Stimulated activated CD8-positive, alpha-beta memory T cell treated with anti-CD3 and anti-CD28 coated beads, Interleukin-7, amount 100 ng/mL, for 24 hours (primary cell): ENCODE data around the gene TSPAN1.

Experiments used
- DNase-seq: peaks from one replicate; pipeline ENCODE4 v3.0.0-alpha.2; 2020; ENCODE audit warnings: low read depth

TSPAN1 gene

GRCh38 chr1:46187106-46187869, 12.4 kb downstream of the TSPAN1 start:
- DNase-seq = no peak

GRCh38 chr1:46188295-46189030, 13.6 kb downstream of the TSPAN1 start:
- DNase-seq = no peak

- DNase-seq = no peak
These were observed 15.7 kb downstream of the TSPAN1 start for GRCh38 chr1:46190539-46190938.

- no peak for DNase-seq
These were observed 16.3 kb downstream of the TSPAN1 start for GRCh38 chr1:46191033-46191701.

DNA sequence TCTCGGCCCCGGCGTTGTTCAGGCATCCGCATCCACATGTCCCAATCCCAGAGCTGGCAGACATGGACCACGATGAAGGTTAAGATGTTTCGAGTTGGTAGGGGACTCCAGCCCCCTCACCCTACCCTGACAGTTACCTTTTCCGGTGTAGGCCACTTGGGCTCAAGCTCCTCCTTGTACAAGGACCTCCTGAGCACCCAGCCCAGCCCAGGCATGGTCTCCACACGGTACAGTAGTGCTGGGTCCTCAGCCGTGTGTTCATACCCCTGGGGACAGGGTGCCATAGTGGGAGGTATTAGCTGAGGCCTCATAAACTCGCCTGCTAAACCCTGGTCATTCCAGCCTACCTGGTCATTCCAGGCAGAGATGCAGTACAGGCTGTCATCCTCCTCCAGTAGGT, 17.3 kb downstream of the TSPAN1 start:
- no peak for DNase-seq

GRCh38 chr1:46193285-46193684, 18.4 kb downstream of the TSPAN1 start:
- DNase-seq = no peak

- DNase-seq = no peak
These were observed 19.2 kb downstream of the TSPAN1 start for GRCh38 chr1:46193984-46194570.

DNA sequence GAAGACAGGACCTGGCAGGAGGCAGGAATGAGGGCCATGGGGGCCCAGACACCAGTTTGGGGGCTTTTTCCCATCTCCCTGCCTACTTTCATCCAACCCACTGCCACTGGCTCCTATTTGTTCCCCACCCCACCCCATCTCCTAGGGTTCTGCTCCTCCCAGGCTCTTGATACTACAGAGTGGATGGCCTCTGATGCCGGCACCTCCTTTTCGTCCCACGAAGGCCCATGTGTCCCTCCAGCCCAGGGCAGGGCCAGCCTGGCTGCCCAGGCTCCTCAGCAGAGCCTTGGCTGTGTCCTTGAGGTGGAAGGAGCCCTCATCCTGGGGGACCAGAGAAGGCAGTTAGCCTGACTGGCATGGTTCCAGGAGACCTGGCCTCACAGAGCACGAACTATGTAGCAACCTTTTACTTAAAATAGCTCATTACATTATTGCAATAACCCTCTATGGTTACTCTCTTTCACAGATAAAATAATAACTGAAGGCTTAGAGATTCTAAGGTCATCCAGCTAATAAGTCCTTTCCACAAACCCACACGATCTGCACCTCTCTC, 19.8 kb downstream of the TSPAN1 start:
- DNase-seq = no peak

- DNase-seq = no peak
These were observed 21.7 kb downstream of the TSPAN1 start for GRCh38 chr1:46196609-46197008.

DNA sequence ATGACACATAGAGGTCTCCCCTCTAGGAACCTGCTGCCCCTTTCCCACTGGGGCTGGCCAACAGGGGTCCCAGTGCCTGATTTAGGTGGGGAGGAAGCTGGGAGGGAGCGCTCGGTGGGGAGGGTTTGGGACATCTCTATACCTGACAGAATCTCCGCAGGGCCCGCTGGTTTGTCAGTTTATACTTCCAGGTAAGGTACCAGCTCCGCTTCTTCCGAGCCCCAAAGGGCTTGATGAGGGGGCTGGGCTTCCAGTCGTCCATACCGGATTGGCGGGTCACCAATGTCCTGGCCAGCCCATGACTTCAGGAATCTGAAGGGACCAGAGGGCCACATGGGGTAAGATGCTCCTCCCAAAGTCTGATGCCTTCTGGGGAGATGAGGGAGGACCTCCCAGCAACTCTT, 22.7 kb downstream of the TSPAN1 start:
- DNase-seq = no peak

- DNase-seq = peak; percentile 45
These were observed 23.3 kb downstream of the TSPAN1 start, which contains the start of gene POMGNT1 for GRCh38 chr1:46197964-46198811. TSS of gene POMGNT1 (minus strand) at chr1:46198434. CDS start at chr1:46197821, 613 bp downstream.

DNA sequence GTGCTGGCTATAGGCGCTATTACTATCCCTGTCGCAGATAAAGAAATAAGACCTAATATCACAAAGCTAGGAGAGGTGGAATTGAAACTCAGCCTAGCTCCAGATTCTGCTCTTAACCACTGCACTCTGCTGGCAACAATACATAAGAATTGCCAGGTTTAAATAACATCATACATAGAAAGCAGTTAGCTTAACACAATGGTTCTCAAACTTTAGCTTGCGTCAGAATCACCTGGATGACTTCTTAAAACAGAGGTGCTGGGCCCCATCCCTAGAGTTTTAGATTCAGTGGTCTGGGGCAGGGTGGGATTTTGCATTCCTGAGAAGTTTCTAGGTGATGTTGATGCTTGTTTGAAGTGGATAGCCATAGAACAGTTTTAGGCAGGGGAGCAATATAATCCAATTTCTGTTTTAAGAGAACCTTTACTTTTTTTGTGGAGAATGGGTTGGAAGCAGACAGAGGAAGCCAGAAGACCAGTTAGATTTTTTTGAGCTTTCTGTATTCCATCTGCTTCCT, 24.4 kb downstream of the TSPAN1 start:
- DNase-seq = no peak

- no peak for DNase-seq
These were observed 29.0 kb downstream of the TSPAN1 start for GRCh38 chr1:46203738-46204405.

GRCh38 chr1:46204406-46204742, 29.5 kb downstream of the TSPAN1 start:
- no peak for DNase-seq

DNA sequence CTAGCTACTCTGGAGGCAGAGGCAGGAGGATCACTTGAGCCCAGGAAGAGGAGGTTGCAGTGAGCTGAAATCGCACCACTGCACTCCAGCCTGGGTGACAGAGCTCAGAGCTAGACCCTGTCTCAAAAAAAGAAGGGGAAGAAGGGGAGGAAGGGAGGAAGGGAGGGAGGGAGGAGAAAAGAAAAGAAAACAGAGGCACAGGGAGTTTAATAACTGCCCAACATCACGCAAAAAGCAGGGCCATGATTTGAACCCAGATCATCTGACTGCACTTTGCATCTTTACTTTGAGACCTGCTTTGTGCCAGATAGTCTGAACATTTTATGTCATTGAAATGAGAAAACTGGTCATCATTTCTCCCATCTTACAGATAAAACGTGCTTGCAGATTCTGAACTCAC, 30.3 kb downstream of the TSPAN1 start:
- no peak for DNase-seq

GRCh38 chr1:46205791-46206190, 30.9 kb downstream of the TSPAN1 start:
- DNase-seq = no peak

DNA sequence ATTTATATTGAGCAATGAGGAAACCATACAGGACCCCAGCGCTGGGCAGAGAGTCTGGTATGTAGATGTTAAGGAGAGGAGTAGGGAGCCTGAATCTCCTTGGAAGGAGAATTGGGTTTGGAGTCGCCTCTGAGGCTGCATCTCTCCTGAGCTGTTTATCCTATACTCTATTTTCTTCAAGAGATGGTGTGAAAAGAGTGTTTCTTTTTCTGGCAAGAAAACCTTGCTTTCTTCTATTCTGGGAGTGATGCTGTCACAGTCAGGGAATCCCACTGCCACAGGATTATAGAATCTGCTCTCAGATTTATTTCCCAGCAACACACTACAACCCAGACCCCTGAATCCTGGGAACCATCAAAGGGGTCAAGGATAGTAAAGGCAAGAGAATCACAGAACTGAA, 31.5 kb downstream of the TSPAN1 start:
- DNase-seq = no peak

- no peak for DNase-seq
These were observed 35.7 kb downstream of the TSPAN1 start for GRCh38 chr1:46210561-46210960.

- DNase-seq = no peak
These were observed 36.2 kb downstream of the TSPAN1 start for GRCh38 chr1:46211051-46211450.

GRCh38 chr1:46215504-46215903, 40.6 kb downstream of the TSPAN1 start:
- no peak for DNase-seq

- no peak for DNase-seq
These were observed 43.6 kb downstream of the TSPAN1 start for GRCh38 chr1:46218443-46218842.
